SKM-1 (cell line): Measurements from ENCODE around the gene TGFBR3L.
"Not testable (repeated sequence)": the region's sequence is repeated elsewhere in the genome, so short reads cannot be mapped to it uniquely, and the experiment has no call there.

Experiments used
- DNase-seq: peaks from one replicate; lab custom pipeline; 2025; ENCODE audit not compliant: unreplicated experiment; lab: John Stamatoyannopoulos, UW

TGFBR3L gene

GRCh38 chr19:7916103-7916954 lies 1.7 kb downstream of the TGFBR3L start:
- no peak for DNase-seq

GRCh38 chr19:7916955-7917266 lies 2.3 kb downstream of the TGFBR3L start:
- DNase-seq = no peak

DNA sequence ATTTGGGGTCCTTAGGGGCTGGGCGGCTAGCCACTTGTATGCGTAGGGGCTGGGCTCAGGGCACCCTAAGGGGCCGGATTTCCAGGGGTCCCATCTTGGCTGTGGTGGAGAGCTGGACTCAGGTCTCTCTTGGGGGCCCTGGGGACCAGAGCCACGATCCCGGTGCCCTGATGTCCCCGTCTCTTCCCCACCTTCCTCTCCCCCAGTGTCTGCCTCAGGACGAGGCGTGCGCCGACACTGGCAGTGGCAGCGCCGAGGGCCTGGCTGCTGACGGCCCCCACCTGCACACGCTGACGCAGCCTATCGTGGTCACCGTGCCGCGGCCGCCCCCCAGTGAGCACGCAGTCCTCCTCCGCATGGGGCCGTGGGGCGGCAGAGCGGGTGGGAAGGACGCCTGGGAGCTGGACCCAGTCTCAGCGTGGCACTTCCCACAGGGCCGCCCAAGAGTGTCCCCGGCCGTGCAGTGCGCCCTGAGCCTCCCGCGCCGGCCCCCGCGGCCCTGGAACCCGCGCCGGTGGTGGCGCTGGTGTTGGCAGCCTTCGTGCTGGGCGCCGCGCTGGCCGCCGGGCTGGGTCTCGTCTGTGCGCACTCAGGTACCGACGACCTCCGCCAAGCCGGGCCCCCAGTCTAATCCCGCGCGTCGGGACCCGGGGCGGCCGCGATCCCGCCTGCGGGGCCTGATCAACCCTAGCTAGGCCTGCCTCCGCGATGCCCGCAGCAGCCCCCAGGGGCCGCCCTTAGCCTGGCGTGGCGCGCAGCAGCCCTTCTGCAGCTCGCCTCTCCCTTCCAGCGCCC lies 2.8 kb downstream of the TGFBR3L start:
- no peak for DNase-seq

DNA sequence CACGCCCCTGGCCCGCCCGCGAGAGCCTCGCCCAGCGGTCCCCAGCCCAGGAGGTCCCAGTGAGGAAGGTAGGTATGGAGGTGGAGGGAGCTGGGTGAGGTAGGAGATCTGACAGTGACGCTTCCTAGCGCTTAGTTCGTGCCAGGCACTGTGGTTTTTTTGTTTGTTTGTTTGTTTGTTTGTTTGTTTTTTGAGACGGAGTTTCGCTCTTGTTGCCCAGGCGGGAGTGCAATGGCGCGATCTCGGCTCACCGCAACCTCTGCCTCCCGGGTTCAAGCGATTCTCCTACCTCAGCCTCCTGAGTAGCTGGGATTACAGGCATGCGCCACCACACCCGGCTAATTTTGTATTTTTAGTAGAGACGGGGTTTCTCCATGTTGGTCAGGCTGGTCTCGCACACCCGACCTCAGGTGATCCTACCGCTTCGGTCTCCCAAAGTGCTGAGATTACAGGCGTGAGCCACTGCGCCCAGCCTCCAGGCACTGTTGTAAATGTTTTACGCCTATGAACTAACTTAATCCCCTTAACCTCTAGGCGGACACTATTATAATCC lies 3.5 kb downstream of the TGFBR3L start:
- not testable (repeated sequence) for DNase-seq

- DNase-seq = no peak
These were observed 4.2 kb downstream of the TGFBR3L start for GRCh38 chr19:7918615-7919421.

- DNase-seq = peak; percentile 79
These were observed 5.2 kb downstream of the TGFBR3L start, which contains the start of gene SNAPC2 for GRCh38 chr19:7919610-7920518. TSS of gene SNAPC2 (plus strand) at chr19:7920338. CDS start at chr19:7920367, 29 bp downstream.

DNA sequence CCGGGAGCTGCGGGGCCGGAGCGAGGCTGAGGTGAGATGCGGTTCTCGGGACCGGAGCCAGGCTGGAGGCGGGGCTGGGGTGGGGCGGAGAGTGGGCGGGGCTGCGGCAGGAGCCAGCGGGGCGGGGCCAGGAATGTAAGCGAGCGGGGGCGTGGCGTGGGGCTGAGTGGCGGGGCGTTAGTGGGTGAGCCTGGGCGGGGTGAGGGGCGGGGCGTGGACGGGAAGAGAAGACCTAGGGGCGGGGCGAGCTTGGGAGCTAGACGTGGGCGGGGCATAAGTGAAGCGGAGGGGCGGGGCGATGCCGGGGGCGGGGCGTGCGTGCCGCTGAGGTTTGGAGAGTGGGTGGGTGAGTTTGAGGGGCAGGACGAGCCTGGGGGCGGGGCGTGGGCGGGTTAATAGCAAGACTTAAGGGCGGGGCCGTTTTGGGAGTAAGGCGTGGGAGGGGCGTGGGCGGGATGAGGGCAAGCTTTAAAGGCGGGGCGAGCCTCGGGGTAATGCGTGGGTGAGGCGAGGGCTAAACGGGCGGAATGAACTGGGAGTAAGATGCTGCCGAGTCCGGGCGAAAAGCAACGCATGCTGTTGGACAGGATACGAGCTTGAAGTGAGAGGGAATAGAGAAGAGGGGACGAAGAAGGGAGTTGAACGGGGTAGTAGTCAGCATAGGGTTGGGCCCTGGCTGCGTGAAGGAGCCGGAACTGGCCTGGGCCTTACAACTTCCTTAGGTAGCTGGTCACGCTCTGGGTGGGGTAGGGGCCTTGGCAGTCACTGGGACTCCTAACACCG lies 6.1 kb downstream of the TGFBR3L start:
- peak; percentile 99 for DNase-seq

GRCh38 chr19:7921302-7921966 lies 6.8 kb downstream of the TGFBR3L start:
- no peak for DNase-seq

GRCh38 chr19:7921967-7922835 lies 7.6 kb downstream of the TGFBR3L start:
- DNase-seq = no peak

DNA sequence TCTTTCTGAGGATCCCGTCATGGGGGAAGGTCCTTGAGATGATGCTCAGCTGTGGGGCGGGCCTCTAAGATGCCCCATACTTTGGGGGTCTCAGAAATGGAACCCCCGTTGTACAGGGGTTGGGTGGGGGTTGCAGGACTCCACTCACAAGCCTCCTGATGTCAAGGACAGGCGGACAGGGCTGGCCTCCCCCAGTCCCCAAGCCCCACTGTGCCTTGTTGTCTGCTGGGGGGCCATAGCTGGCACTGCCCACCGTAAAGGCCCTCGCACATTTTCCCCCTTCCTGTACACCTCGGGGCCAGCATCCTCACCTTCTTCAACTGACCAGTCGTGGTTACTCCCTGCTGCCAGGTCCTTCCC lies 8.2 kb downstream of the TGFBR3L start:
- no peak for DNase-seq

DNA sequence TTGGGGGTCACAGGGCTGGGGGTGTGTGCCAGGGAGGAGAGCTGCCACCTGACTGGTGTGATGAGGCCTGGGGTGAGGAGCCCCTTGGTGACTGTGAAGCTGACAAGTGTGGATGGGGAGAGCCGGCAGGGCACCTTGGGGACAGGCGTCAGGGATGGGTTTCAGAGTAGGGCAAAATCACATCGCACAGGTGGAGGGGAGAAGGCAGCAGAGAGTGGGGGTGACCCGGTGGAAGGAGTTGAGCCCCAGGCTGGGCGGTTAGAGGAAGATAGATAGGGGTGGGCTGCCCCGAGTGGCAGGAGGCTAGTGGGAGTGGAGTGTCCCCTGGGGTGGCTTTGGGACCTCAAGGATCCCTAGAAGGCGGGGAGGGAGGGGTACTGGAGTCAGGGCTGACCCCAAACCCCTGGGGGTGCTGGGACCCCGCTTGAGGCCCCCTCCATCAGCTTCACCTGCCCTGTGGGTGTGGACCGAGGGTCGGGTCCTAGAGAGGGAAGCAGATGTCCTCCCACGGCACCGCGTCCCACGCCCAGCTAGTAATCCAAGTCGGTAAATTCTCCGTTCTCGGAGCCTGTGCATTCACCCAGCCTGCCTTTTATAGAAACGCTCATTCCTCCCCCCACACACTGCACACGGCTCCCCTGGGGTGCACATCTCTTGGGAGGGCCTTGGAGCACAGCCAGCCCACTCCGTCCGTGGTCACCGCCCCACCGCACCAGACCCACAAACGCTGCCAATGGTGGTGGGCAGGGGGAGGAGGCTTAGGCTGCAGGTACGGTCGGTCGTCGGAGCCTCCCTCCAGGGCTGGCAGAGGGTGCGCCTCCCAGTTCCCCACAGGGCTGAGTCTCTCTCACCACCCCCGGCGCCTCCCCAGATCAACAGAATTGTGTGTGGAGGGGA lies 8.9 kb downstream of the TGFBR3L start:
- no peak for DNase-seq

GRCh38 chr19:7924241-7924640 lies 9.6 kb downstream of the TGFBR3L start:
- no peak for DNase-seq

DNA sequence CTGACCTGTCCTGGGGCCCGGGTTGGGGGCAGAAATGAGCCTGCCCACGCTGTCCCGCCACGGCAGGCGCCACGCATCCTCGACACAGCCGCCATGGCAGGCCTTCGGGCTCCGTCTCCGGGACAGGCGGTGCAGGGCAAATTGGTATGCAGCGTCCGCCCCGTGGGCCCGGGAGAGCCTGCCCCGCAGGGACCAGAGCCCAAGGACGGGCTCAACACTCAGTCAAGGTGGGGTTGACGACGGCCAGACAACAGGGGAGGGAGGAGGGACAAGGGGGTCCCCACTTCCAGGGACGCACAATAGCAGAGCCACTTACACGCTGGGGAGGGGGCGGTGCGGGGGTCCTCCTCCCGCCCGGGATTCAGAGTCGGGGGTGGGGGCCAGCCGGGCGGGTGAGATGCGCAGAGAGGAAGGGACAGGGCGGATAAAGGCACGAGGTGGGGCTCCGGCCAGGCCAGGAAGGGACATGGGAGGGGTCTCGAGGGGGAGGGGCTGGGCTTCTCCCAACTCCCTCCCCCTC lies 10.1 kb downstream of the TGFBR3L start:
- no peak for DNase-seq

GRCh38 chr19:7925171-7925851 lies 10.7 kb downstream of the TGFBR3L start:
- peak; percentile 52 for DNase-seq

GRCh38 chr19:7926021-7926726 lies 11.5 kb downstream of the TGFBR3L start, which contains the start of gene CTXN1:
TSS of gene CTXN1 (minus strand) at chr19:7926135. CDS start at chr19:7925538, 597 bp downstream.
- DNase-seq = no peak
